HT-29 (cell line): ENCODE data around the gene EML4. TPM values are rescaled to one million over a fixed set of nuclear protein-coding genes. Genes with fewer than 3 reads are reported as not detected.

Experiments used
- DNase-seq: peaks from one replicate; pipeline ENCODE4 v3.0.0-alpha.2; 2015; ENCODE audit warnings: low spot score
- total RNA-seq: library from RNA; depleted of rRNA; stranded (reverse); fragments of >200 nt; shearing (Covaris generic); gene quantifications from 2 replicates; pipeline ENCODE4 v1.2.3, GENCODE V29; 2014

The EML4 gene
- total RNA-seq, 1 experiment from 2014 or later, result 80.0 TPM

GRCh38 chr2:42223067-42223854 lies 54.1 kb downstream of the EML4 start:
- peak; percentile 29 for DNase-seq

GRCh38 chr2:42223855-42224268 lies 54.7 kb downstream of the EML4 start:
- no peak for DNase-seq

- DNase-seq, result no peak
These were observed 55.4 kb downstream of the EML4 start for GRCh38 chr2:42224422-42225067.

- no peak for DNase-seq
These were observed 56.4 kb downstream of the EML4 start for GRCh38 chr2:42225573-42225972.

- no peak for DNase-seq
These were observed 58.3 kb downstream of the EML4 start for GRCh38 chr2:42227491-42227890.

- DNase-seq, result no peak
These were observed 58.9 kb downstream of the EML4 start for GRCh38 chr2:42228101-42228500.

- no peak for DNase-seq
These were observed 60.8 kb downstream of the EML4 start for GRCh38 chr2:42229949-42230348.

GRCh38 chr2:42230891-42231290 lies 61.7 kb downstream of the EML4 start:
- no peak for DNase-seq

- DNase-seq, result no peak
These were observed 62.9 kb downstream of the EML4 start for GRCh38 chr2:42232024-42232423.

GRCh38 chr2:42233976-42234441 lies 64.9 kb downstream of the EML4 start:
- no peak for DNase-seq

GRCh38 chr2:42236911-42237310 lies 67.8 kb downstream of the EML4 start:
- DNase-seq, result no peak

GRCh38 chr2:42238644-42239288 lies 69.6 kb downstream of the EML4 start:
- DNase-seq, result peak; percentile 70

- no peak for DNase-seq
These were observed 70.1 kb downstream of the EML4 start for GRCh38 chr2:42239289-42239661.

GRCh38 chr2:42239811-42240210 lies 70.7 kb downstream of the EML4 start:
- no peak for DNase-seq

- no peak for DNase-seq
These were observed 72.4 kb downstream of the EML4 start for GRCh38 chr2:42241517-42241916.

- no peak for DNase-seq
These were observed 74.1 kb downstream of the EML4 start for GRCh38 chr2:42243297-42243696.

GRCh38 chr2:42244520-42244919 lies 75.4 kb downstream of the EML4 start:
- DNase-seq, result no peak

- DNase-seq, result no peak
These were observed 76.2 kb downstream of the EML4 start for GRCh38 chr2:42245396-42245795.

- DNase-seq, result no peak
These were observed 77.4 kb downstream of the EML4 start for GRCh38 chr2:42246562-42246961.

- DNase-seq, result no peak
These were observed 79.7 kb downstream of the EML4 start for GRCh38 chr2:42248846-42249245.

- DNase-seq, result peak; percentile 31
These were observed 80.1 kb downstream of the EML4 start for GRCh38 chr2:42249284-42249683.

GRCh38 chr2:42249887-42250286 lies 80.7 kb downstream of the EML4 start:
- peak; percentile 64 for DNase-seq

- no peak for DNase-seq
These were observed 81.8 kb downstream of the EML4 start for GRCh38 chr2:42250925-42251324.
